ENCODE data around the gene LINC01488.

The LINC01488 gene

DNA sequence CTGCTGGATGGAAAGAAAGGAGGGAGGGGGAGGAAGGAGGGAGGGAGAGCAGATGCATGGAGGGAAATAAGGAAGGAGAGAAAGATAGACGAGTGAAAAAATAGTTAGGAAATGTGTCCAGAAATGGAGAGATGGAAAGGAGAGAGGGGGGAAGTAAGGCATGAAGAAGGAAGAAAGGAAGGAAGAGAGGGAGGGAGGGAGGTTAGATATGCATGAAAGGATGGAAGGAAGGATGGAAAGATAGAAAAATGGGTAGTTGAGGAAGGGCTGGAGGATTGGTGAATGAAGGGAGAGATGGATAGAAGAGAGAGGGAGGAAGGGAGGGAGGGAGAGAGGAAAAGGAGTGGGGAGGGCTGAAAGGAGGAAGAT, 19.6 kb downstream of the LINC01488 start:
- intact Hi-C loops (cut with DNase I) = no loop called here
- no peak for DNase-seq

DNA sequence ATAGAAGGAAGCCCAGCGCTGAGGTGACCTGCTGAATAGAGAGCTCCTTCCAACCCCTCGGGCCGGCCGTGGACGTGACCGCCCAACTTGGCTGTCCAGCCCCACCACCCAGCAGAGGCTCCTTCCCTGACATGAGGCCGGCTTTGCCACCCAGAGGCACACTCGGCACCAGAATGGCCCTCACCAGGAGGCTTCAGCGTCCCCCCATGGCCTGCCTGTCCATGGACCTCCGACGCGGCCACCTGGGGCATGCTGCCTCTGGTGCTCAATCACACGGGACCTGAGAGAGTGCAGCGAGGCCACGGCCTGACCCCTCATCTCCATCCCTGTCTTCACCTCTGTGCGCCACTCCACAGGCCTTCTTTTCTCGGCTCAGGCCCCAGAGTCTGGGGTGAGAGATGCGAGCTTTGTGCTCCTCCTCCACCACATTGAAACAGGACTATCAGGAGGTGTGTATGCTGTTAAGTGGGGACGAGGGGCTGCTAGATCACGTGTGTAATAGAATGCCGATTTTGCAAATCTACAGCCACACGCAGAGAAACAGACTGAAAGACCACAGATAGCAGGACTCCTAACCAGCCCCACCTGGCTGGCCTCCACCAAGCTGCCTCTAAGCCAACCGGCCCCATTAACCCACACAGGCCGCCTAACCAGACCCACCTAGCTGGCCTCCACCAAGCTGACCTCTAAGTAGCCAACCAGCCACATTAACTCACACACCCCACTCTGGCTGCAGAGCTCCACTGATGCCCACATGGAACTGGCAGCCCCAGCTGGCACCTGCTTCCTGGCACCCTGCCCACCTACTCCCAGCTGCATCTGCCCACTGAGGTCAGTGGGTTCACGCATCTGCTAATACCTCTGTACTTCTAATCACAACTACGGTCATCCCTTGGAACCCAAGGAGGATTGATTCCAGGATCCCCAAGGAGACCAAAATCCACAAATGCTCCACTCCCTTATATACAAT, 20.7 kb downstream of the LINC01488 start:
- intact Hi-C loops (cut with DNase I) = no loop called here
- DNase-seq = peak in 3 of 10 donors; percentile 65 to 76 (median 71)

DNA sequence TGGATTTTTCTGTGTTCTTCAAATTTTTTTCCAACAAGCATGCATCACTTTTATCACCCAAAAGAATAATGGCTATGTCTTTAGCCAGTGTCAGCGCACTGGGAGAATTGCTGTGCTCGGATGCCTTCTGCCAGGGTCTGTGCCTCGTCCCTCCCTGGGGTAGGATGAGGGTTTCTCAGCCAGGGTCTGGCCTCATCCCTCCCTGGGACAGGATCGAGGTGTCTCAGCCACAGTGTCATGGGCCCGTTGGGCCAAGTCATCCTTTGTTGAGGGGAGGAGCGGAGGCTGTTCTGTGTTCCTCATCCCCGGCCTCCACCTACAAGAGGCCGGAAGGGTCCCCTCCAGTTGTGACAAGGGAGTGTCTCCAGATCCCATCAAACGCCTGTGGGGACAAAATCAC, 22.7 kb downstream of the LINC01488 start:
- intact Hi-C loops (cut with DNase I) = no loop called here
- peak in 2 of 10 donors; percentile 25 to 48 for DNase-seq

DNA sequence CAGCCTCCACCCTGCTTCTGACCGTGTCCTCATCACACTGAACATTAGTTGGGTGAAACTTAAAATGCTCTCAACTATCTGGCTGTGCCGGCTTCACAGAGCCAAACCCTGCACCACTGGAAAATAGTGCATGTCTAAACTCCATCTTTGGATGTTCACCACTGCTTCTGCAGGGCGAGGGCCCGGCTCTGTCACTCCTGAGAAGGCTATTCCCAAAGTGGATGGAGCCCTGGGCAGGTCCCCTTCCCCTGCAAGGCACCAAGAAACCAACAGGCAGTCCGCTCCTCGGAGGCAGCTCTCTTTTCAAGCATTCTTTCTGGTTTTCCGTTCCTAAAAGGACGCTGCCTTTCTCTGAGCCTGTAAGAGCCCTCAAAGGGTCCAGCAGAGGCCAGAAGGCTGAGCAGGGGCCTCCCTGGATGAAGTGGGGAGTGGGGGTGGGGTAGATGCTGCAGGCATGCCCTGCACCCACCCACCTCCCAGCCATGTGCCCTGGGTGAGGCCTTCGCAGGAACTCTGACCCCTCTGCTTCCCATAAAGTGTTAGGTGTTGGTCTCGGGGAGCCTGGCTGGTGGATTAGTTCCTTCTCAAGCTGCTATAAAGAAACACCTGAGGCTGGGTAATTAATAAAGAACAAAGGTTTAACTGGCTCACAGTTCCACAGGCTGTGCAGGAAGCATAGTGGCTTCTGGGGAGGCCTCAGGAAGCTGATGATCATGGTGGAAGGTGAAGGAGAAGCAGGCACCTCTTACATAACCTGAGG, 23.3 kb downstream of the LINC01488 start:
- peak in 2 of 10 donors; percentile 33 to 63 for DNase-seq
- intact Hi-C loops (cut with DNase I) = no loop called here

- DNase-seq = peak in 2 of 10 donors; percentile 11 to 18
- intact Hi-C loops (cut with DNase I) = no loop called here
Measured at GRCh38 chr11:69508974-69509373, 27.5 kb downstream of the LINC01488 start.

- intact Hi-C loops (cut with DNase I) = no loop called here
- peak in 3 of 10 donors; percentile 53 to 70 (median 60) for DNase-seq
Measured at GRCh38 chr11:69509381-69509780, 27.9 kb downstream of the LINC01488 start.

DNA sequence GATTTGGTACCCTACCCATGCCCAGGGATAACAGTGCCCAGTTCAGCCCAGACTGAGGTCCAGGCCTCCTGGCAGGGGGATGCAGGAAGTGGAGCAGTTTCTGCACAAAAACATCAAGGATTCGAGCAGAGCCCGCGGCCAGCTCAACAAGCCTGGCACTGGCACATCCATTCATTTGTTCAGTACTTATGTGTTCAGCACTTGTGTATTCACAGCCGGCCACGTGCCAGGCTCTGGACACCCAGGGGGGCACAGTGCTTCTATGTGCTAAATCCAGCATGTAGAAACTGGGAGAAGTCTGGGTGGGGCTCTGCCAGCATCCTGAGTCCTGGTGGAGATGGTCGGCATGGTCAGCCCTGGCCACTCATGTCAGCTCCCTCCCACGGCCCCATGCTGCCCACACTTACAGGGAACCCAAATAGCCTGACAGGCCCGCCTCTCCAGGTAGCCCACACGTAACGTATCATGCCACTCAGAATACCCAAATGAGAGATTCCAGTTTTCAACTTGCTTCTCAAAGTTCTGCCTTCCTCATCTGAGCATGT, 28.5 kb downstream of the LINC01488 start:
- peak in 3 of 10 donors; percentile 66 to 72 (median 72) for DNase-seq
- intact Hi-C loops (cut with DNase I) = no loop called here

DNA sequence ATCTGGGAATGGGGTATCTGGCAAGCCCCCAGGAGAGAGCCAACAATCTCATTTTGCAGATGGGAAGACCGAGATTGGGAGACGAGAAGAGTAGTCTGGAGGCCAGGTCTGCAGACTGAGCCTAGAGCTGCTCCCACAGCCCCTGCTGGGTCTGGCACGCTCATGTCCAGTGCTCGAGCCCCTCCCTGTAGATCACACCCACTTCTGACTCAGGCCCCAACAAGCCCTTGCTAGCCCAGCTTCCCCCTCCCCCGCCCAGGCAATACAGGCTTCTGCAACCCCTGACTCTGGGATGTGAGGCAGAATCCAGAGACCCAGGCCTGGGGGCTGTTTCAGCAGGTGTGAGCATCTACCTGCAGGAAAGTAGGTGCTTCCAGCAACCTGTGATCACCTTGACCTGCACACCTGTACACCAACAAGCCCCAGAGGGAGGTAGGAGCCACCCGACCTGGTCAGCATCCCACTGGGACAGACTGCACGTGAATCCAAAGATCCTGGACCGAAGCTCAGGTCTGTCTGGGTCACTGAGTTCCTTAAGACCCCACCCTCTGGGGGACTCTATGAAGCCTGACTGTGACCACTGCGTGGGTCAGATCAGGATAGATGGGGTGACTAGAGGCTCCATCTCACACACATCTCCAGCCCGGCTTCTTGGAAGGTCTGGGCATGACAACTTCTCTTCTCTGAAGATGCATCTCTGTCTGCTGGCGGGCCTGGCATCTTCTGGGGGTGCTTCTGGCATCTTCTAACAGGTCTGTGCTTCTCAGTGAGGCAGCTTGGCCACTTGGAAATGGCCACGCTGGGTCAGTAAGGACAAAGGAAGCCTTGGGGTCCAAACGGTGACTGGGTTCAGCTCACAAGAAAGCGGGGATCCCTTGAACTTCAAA, 29.3 kb downstream of the LINC01488 start:
- DNase-seq = peak in 2 of 10 donors; percentile 51 to 67
- intact Hi-C loops (cut with DNase I) = no loop called here

DNA sequence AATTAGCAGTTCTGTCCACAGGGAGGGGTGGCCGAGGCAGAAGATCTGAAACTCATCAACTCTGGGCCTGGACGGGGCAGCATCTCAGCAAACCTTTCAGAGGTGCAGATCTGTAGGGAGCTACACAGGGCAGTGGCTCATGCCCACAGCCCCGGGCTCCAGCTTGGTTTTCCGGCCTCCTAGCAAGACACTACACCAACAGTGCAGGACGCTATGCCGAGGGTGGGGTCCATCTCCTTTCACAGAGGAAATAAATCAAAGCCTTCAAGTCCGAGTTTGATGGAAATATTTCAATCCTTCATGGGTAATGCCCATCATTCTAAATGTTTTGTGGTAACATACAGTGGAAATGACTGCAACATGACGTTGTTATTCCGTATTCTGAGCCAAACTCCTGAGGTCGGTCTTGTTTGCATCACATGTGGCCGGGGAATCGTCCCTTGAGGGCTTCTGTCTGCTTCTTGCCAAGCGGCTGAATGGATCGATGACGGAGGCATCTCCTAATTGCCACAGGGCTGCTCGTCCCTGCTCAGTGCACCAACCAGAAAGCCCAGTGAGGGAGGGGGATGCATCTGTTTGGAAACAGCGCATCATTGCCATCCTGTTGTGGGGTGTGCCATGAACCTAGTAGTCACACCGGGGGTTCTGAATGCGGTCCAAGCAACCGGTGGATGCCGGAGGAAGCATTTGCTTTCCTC, 30.0 kb downstream of the LINC01488 start:
- peak in 2 of 10 donors; percentile 41 to 74 for DNase-seq
- intact Hi-C loops (cut with DNase I) = no loop called here

GRCh38 chr11:69512136-69512535, 30.7 kb downstream of the LINC01488 start:
- intact Hi-C loops (cut with DNase I) = no loop called here
- peak in 2 of 10 donors; percentile 40 to 67 for DNase-seq

DNA sequence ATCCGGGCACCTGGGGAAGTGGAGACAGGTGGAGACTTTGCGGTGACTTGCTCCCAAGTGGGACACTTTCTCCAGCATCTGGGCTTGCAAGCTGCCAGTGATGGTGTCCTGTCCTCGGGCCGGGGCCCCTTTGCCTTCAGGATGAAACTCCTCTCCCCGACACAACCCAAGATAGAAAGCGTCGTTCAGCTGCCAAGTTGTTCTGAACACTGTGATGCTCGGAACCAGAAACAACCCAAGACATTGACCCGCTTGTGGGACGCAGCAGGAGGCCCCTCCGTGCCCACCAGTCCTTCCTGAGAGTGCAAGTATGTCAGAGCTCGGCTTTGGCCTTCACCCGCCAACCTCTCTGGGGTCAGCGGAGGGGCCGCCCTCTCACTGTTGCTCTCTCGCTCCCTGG, 31.3 kb downstream of the LINC01488 start:
- peak in 2 of 10 donors; percentile 22 to 76 for DNase-seq
- intact Hi-C loops (cut with DNase I) = no loop called here

- intact Hi-C loops (cut with DNase I) = no loop called here
- DNase-seq = peak in 2 of 10 donors; percentile 47 to 48
Measured at GRCh38 chr11:69513196-69513595, 31.7 kb downstream of the LINC01488 start.

DNA sequence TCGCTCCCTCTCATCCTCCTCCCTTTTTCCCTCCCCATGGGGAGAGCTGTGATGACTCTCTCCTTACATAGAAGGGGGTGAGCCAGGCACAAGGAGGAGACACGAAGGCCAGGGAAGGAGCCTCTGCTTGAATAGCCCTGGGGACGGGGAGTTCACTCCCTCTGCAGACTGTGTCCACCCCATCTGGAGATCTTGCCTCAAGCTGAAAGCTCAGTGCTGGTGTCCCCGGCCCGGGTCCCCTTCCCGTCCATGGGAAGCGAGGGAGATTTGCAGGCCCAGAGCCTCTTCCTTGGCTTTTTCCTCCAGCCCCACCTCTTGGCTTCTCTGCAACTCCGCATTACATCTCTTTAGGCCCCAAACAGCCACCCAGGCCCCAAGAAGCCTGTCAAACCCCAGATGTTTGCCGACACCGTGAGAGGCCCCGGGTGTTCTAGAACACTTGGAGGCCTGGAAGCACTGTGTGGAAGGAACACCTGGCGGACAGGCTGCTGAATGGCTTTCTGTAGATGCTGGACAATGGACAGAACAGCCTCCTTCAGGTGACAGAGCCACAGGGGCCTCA, 32.3 kb downstream of the LINC01488 start:
- peak in 2 of 10 donors; percentile 62 to 69 for DNase-seq
- intact Hi-C loops (cut with DNase I) = no loop called here

GRCh38 chr11:69514771-69515170, 33.3 kb downstream of the LINC01488 start:
- DNase-seq = peak in 1 of 10 donors; percentile 26
- intact Hi-C loops (cut with DNase I) = no loop called here

- peak in 2 of 10 donors; percentile 21 to 61 for DNase-seq
- intact Hi-C loops (cut with DNase I) = no loop called here
Measured at GRCh38 chr11:69515271-69516245, 34.1 kb downstream of the LINC01488 start.

GRCh38 chr11:69516526-69516925, 35.1 kb downstream of the LINC01488 start:
- intact Hi-C loops (cut with DNase I) = no loop called here
- peak in 1 of 10 donors; percentile 9 for DNase-seq

GRCh38 chr11:69518081-69518950, 36.9 kb downstream of the LINC01488 start:
- DNase-seq = peak in 1 of 10 donors; percentile 5
- intact Hi-C loops (cut with DNase I) = no loop called here

Data from posterior cingulate gyrus (tissue), 11 donors.